ENCODE data around the gene SERPINC1.
"Not testable (repeated sequence)": the region's sequence is repeated elsewhere in the genome, so short reads cannot be mapped to it uniquely, and the experiment has no call there.

SERPINC1 gene

GRCh38 chr1:173917149-173917548 is at the start of gene SERPINC1:
Gene SERPINC1, minus strand, starts transcription at chr1:173917327. Its CDS starts 68 bp downstream, at chr1:173917259.
- no peak for DNase-seq

- not testable (repeated sequence) for DNase-seq
These were observed 48.8 kb upstream of the SERPINC1 start for GRCh38 chr1:173965896-173966295.

GRCh38 chr1:173963477-173963876 is 46.4 kb upstream of the SERPINC1 start:
- no peak for DNase-seq

- DNase-seq, result no peak
These were observed 43.5 kb upstream of the SERPINC1 start for GRCh38 chr1:173960625-173961024.

- no peak for DNase-seq
These were observed 37.1 kb upstream of the SERPINC1 start for GRCh38 chr1:173954179-173954578.

- no peak for DNase-seq
These were observed 31.5 kb upstream of the SERPINC1 start for GRCh38 chr1:173948594-173948993.

- DNase-seq, result no peak
These were observed 29.3 kb upstream of the SERPINC1 start for GRCh38 chr1:173946380-173946921.

GRCh38 chr1:173937062-173937461 is 19.9 kb upstream of the SERPINC1 start:
- no peak for DNase-seq

- DNase-seq, result no peak
These were observed 17.3 kb upstream of the SERPINC1 start for GRCh38 chr1:173934440-173934839.

GRCh38 chr1:173930541-173930940 is 13.4 kb upstream of the SERPINC1 start:
- not testable (repeated sequence) for DNase-seq

- DNase-seq, result no peak
These were observed 8.4 kb upstream of the SERPINC1 start for GRCh38 chr1:173925306-173926242.

- DNase-seq, result no peak
These were observed 3.7 kb upstream of the SERPINC1 start for GRCh38 chr1:173920861-173921260.

GRCh38 chr1:173917635-173918493 is 737 bp upstream of the SERPINC1 start:
- no peak for DNase-seq

- DNase-seq, result no peak
These were observed 460 bp downstream of the SERPINC1 start for GRCh38 chr1:173916667-173917066.

- DNase-seq, result no peak
These were observed 1.5 kb downstream of the SERPINC1 start for GRCh38 chr1:173915596-173915995.

GRCh38 chr1:173914366-173914871 is 2.7 kb downstream of the SERPINC1 start:
- no peak for DNase-seq

GRCh38 chr1:173913111-173913510 is 4.0 kb downstream of the SERPINC1 start:
- DNase-seq, result no peak

GRCh38 chr1:173903827-173904531 is 13.1 kb downstream of the SERPINC1 start:
- DNase-seq, result no peak

GRCh38 chr1:173900992-173901391 is 16.1 kb downstream of the SERPINC1 start:
- DNase-seq, result no peak

- DNase-seq, result no peak
These were observed 16.7 kb downstream of the SERPINC1 start for GRCh38 chr1:173900427-173900826.

GRCh38 chr1:173894189-173894588 is 22.9 kb downstream of the SERPINC1 start:
- no peak for DNase-seq

GRCh38 chr1:173893611-173894010 is 23.5 kb downstream of the SERPINC1 start:
- DNase-seq, result no peak

Measured in DMS153 (cell line).